Measurements from ENCODE around the gene SLC13A4.

Gene SLC13A4

GRCh38 chr7:135771051-135771450, 43.1 kb upstream of the SLC13A4 start:
- TF ChIP-seq CTCF (IDR thresholded peaks at IDR 0.05; ENCODE audit: insufficient read depth, low read length), result no peak
- TF ChIP-seq POLR2AphosphoS5 (IDR thresholded peaks at IDR 0.05; ENCODE audit: low read depth), result no peak
- TF ChIP-seq GABPA (IDR thresholded peaks at IDR 0.05; ENCODE audit: low read depth), result no peak
- TF ChIP-seq REST (IDR thresholded peaks at IDR 0.05; ENCODE audit: insufficient replicate concordance, low read depth), result no peak
- no peak for TF ChIP-seq SPI1 (IDR thresholded peaks at IDR 0.05; ENCODE audit: borderline replicate concordance, low read depth)
- H3K27me3 ChIP-seq (ENCODE audit: insufficient read depth, poor library complexity, severe bottlenecking), result no peaks in the 10 kb centered on the region
- DNase-seq (ENCODE audit: low read depth in 1 of 2, low spot score in 1 of 2), result no peak
- H3K27ac ChIP-seq (replicated peaks), result no peak overlapping the region
- H3K4me3 ChIP-seq (replicated peaks; ENCODE audit: insufficient read depth, low read length), result no peak overlapping the region

DNA sequence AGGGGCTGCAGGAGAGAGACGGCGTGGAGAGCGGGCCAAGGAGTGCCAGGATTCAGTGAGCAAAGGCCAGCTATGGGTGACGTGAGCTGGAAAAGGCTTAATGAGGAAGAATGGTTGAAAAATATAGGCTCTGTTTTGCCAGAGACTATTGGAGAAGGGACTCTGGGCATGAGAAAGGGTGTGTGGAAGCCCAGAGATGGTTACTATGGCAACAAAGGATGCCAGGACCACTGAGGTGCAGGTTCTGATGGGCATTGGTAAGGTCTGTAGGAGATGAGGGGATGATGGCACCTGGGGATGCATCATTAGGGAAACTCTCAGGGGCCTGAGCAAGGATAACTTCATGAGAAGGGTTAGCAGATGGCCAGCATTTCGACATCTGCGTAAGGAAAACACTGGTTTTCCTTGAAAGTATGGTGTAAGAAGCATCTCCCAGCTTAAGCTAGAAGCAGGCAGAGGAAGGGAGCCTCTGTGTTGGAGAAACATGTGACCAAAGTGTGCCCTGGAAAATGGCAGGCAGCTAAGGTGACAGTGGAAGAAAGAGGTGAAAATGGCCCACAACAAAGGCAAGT, 42.2 kb upstream of the SLC13A4 start:
- Histone ChIP-seq H3K27ac (replicated peaks) (no peak overlapping the region), H3K27me3 (ENCODE audit: insufficient read depth, poor library complexity, severe bottlenecking) (no peaks in the 10 kb centered on the region), H3K4me3 (replicated peaks; ENCODE audit: insufficient read depth, low read length) (no peak overlapping the region)
- no peak for TF ChIP-seq CTCF (IDR thresholded peaks at IDR 0.05; ENCODE audit: insufficient read depth, low read length)
- no peak for DNase-seq (ENCODE audit: low read depth in 1 of 2, low spot score in 1 of 2)

DNA sequence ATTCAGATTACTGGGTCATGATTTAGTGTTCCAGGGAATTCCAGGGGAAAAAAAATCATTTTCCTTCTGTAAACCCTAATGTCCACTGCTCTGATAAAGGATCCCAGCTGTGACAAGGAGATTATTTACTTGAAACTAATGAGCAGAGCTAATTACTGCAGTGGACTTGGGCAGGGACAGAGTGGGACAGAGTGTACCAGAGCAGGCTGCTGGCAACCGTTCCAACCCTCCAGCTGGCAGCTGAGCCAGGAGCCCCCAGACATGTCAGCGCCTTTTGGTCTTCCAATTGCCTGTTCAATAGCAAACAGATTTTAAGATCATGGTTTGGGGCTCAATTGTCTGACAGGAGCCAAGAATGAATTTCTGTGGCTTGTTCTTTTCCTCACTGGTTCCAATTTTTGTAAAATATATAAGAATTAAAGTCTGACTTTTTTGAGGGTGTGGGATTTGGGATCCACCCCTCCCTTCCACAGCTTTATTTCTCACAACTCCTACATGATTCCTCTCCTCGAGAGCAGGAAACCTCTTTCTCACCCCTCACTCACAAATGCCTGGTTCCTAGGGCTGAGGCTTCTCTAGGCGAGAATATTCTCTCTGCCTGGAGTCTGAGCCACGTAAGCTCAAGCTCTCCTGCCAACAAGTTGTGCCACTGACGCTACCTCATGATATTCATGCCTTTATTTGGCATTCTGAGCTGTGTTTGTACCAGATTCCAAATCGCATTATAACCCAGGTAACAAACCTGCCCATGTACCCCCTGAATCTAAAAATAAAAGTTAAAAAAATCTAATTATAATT, 41.2 kb upstream of the SLC13A4 start:
- DNase-seq (ENCODE audit: low read depth in 1 of 2, low spot score in 1 of 2), result no peak
- Histone ChIP-seq H3K27me3 (ENCODE audit: insufficient read depth, poor library complexity, severe bottlenecking) (no peaks in the 10 kb centered on the region), H3K4me3 (replicated peaks; ENCODE audit: insufficient read depth, low read length) (no peak overlapping the region), H3K27ac (replicated peaks) (no peak overlapping the region)
- TF ChIP-seq GABPA (IDR thresholded peaks at IDR 0.05; ENCODE audit: low read depth) (no peak), SPI1 (IDR thresholded peaks at IDR 0.05; ENCODE audit: borderline replicate concordance, low read depth) (no peak), REST (IDR thresholded peaks at IDR 0.05; ENCODE audit: insufficient replicate concordance, low read depth) (no peak), POLR2AphosphoS5 (IDR thresholded peaks at IDR 0.05; ENCODE audit: low read depth) (no peak), CTCF (IDR thresholded peaks at IDR 0.05; ENCODE audit: insufficient read depth, low read length) (no peak)

Measured in HL-60 (cell line).